ENCODE data around the gene HPD. TPM values are rescaled to one million over a fixed set of nuclear protein-coding genes. Genes with fewer than 3 reads are reported as not detected.
"Not testable (repeated sequence)": the region's sequence is repeated elsewhere in the genome, so short reads cannot be mapped to it uniquely, and the experiment has no call there.

Gene HPD
- polyA plus RNA-seq, 6 donors from 2014 or later, result not detected

- H3K4me1 Mint-ChIP-seq, result peaks cover 51 to 71% (median 70%) of the 10 kb centered on the region in 3 donors
Measured at GRCh38 chr12:121793838-121794533, 64.7 kb downstream of the HPD start.

GRCh38 chr12:121793440-121793837, 65.2 kb downstream of the HPD start, which contains the start of gene RHOF:
Gene RHOF (minus strand): TSS chr12:121793688. CDS start chr12:121793633, 55 bp downstream.
- H3K27ac Mint-ChIP-seq, result peak within 1 kb of the TSS; percentile 91 to 100 (median 98)
- ATAC-seq (ENCODE audit: low read depth in 2 of 2), result peak; percentile 8
- H3K27me3 Mint-ChIP-seq, result no peaks in the 10 kb centered on the region
- no peaks in the 10 kb centered on the region for H3K9me3 Mint-ChIP-seq
- H3K36me3 Mint-ChIP-seq, result no peaks in the 10 kb centered on the region
- DNase-seq, result no peak
- peaks cover 49 to 71% (median 70%) of the 10 kb centered on the region in 3 donors for H3K4me1 Mint-ChIP-seq
- peak within 1 kb of the TSS; percentile 84 to 96 (median 89) for H3K4me3 Mint-ChIP-seq

More at GRCh38 chr12:121793838-121794533, 64.7 kb downstream of the HPD start:
- peak; percentile 53 to 60 for ATAC-seq (ENCODE audit: low read depth in 2 of 2)
- Mint-ChIP-seq H3K4me3 (peak overlapping the region; percentile 84 to 96 (median 89)), H3K27me3 (no peaks in the 10 kb centered on the region), H3K9me3 (no peaks in the 10 kb centered on the region), H3K27ac (peak overlapping the region; percentile 91 to 99 (median 98)), H3K36me3 (no peaks in the 10 kb centered on the region)
- DNase-seq, result peak; percentile 97

GRCh38 chr12:121792607-121793439, 65.8 kb downstream of the HPD start:
- DNase-seq, result peak; percentile 70
- peaks cover 47 to 72% (median 70%) of the 10 kb centered on the region in 3 donors for H3K4me1 Mint-ChIP-seq
- H3K36me3 Mint-ChIP-seq, result no peaks in the 10 kb centered on the region
- peak; percentile 19 to 23 for ATAC-seq (ENCODE audit: low read depth in 2 of 2)
- H3K4me3 Mint-ChIP-seq, result peak overlapping the region; percentile 84 to 96 (median 88)
- H3K27ac Mint-ChIP-seq, result peak overlapping the region; percentile 85 to 100 (median 93)
- no peaks in the 10 kb centered on the region for H3K9me3 Mint-ChIP-seq
- H3K27me3 Mint-ChIP-seq, result no peaks in the 10 kb centered on the region

- peak overlapping the region; percentile 93 to 100 (median 100) for H3K27ac Mint-ChIP-seq
- no peak for DNase-seq
Measured at GRCh38 chr12:121791671-121792551, 66.7 kb downstream of the HPD start.

GRCh38 chr12:121790785-121791184, 67.9 kb downstream of the HPD start:
- not testable (repeated sequence) for H3K9me3 Mint-ChIP-seq; H3K36me3 Mint-ChIP-seq; ATAC-seq (ENCODE audit: low read depth in 2 of 2)

More at GRCh38 chr12:121791671-121792551, 66.7 kb downstream of the HPD start:
- Mint-ChIP-seq H3K9me3 (no peaks in the 10 kb centered on the region), H3K4me3 (peak overlapping the region; percentile 84 to 96 (median 88)), H3K4me1 (peaks cover 48 to 74% (median 72%) of the 10 kb centered on the region in 3 donors), H3K36me3 (no peaks in the 10 kb centered on the region), H3K27me3 (no peaks in the 10 kb centered on the region)
- no peak for ATAC-seq (ENCODE audit: low read depth in 2 of 2)

GRCh38 chr12:121789800-121790728, 68.6 kb downstream of the HPD start:
- H3K27ac Mint-ChIP-seq, result peak overlapping the region; percentile 99 to 100 (median 100)
- peak; percentile 97 for DNase-seq
- H3K4me3 Mint-ChIP-seq, result peak overlapping the region; percentile 84 to 96 (median 92)
- ATAC-seq (ENCODE audit: low read depth in 2 of 2), result peak; percentile 69 to 70
- no peaks in the 10 kb centered on the region for H3K9me3 Mint-ChIP-seq
- peaks cover 53 to 81% (median 81%) of the 10 kb centered on the region in 3 donors for H3K4me1 Mint-ChIP-seq
- H3K36me3 Mint-ChIP-seq, result no peaks in the 10 kb centered on the region
- H3K27me3 Mint-ChIP-seq, result no peaks in the 10 kb centered on the region

More at GRCh38 chr12:121790785-121791184, 67.9 kb downstream of the HPD start:
- H3K4me1 Mint-ChIP-seq, result peaks cover 55 to 83% (median 83%) of the 10 kb centered on the region in 3 donors
- H3K27me3 Mint-ChIP-seq, DNase-seq: not testable (repeated sequence)
- peak overlapping the region; percentile 99 to 100 (median 100) for H3K27ac Mint-ChIP-seq
- peak overlapping the region; percentile 84 to 96 (median 92) for H3K4me3 Mint-ChIP-seq

Other genes with a start within 250 kb of the HPD start
- 100 to 1,000 TPM; 130 to 190 (median 161) TPM for gene ORAI1, start 232.3 kb downstream of the HPD start, polyA plus RNA-seq (ENCODE audit: low read depth in 6 of 6)
- gene MORN3, start 189.2 kb downstream of the HPD start, polyA plus RNA-seq (ENCODE audit: low read depth in 6 of 6), result under 1 TPM in 5 of 6 donors, not detected in 1; 0.17 to 0.72 (median 0.28) TPM
- 1 to 10 TPM in 4 of 6 donors, under 1 TPM in 2; 0.76 to 2.8 (median 1.4) TPM for gene TMEM120B, start 146.1 kb downstream of the HPD start, polyA plus RNA-seq (ENCODE audit: low read depth in 6 of 6)
- 10 to 100 TPM; 40.2 to 63.9 (median 50.2) TPM for gene RHOF, start 65.2 kb downstream of the HPD start, polyA plus RNA-seq (ENCODE audit: low read depth in 6 of 6)
- 1 to 10 TPM in 2 of 6 donors, under 1 TPM in 4; 0.64 to 3.0 (median 0.91) TPM for gene SETD1B, start 54.9 kb downstream of the HPD start, polyA plus RNA-seq (ENCODE audit: low read depth in 6 of 6)
- gene PSMD9, start 29.9 kb upstream of the HPD start, polyA plus RNA-seq (ENCODE audit: low read depth in 6 of 6), result 10 to 100 TPM; 71.6 to 97.1 (median 74.1) TPM
- under 1 TPM in 4 of 6 donors, not detected in 2; 0.26 to 0.91 (median 0.55) TPM for gene CFAP251, start 59.7 kb upstream of the HPD start, polyA plus RNA-seq (ENCODE audit: low read depth in 6 of 6)
- gene BCL7A, start 163.0 kb upstream of the HPD start, polyA plus RNA-seq (ENCODE audit: low read depth in 6 of 6), result 100 to 1,000 TPM in 3 of 6 donors, 10 to 100 TPM in 3; 65.2 to 135 (median 87.0) TPM
- 10 to 100 TPM in 4 of 6 donors, 1 to 10 TPM in 2; 8.5 to 30.4 (median 11.0) TPM for gene MLXIP, start 219.9 kb upstream of the HPD start, polyA plus RNA-seq (ENCODE audit: low read depth in 6 of 6)

Measured in naive B cell (primary cell).